ENCODE results near the gene CCPG1. TPM values are rescaled to one million over a fixed set of nuclear protein-coding genes. Genes with fewer than 3 reads are reported as not detected.
"Not testable (repeated sequence)": the region's sequence is repeated elsewhere in the genome, so short reads cannot be mapped to it uniquely, and the experiment has no call there.

CCPG1 gene
- total RNA-seq, 1 experiment from 2014 or later: 54.6 TPM

- Mint-ChIP-seq H3K4me1 (ENCODE audit: low read depth, unreplicated experiment) (no peaks in the 10 kb centered on the region), H3K9me3 (ENCODE audit: unreplicated experiment) (no peaks in the 10 kb centered on the region), H3K4me3 (ENCODE audit: unreplicated experiment) (no peak overlapping the region), H3K27ac (ENCODE audit: unreplicated experiment) (no peak overlapping the region), H3K36me3 (ENCODE audit: insufficient read depth, unreplicated experiment) (no peaks in the 10 kb centered on the region), H3K27me3 (ENCODE audit: insufficient read depth, unreplicated experiment) (no peaks in the 10 kb centered on the region)
- DNase-seq: no peak
- intact Hi-C loops (cut with micrococcal nuclease; ENCODE audit: unreplicated experiment): no loop called here
- no TSS peak for BruUV-seq (replicated peaks)
- H3K4me1 ChIP-seq: no peaks in the 10 kb centered on the region
- ChIA-PET CTCF (no interaction called here), POLR2A (no interaction called here)
- TF ChIP-seq CTCF (IDR thresholded peaks at IDR 0.05; ENCODE audit: insufficient read depth in 1 of 2, low read depth in 1 of 2, low read length in 1 of 2, severe bottlenecking in 1 of 2, unreplicated experiment in 1 of 2): no peak
- H3K9me3 ChIP-seq: no peaks in the 10 kb centered on the region
- H3K36me3 ChIP-seq (ENCODE audit: control insufficient read depth, insufficient read depth, low read length): no peaks in the 10 kb centered on the region
- no peaks in the 10 kb centered on the region for H3K27me3 ChIP-seq (replicated peaks; ENCODE audit: control insufficient read depth, insufficient read depth, low read length)
- H3K4me3 ChIP-seq (ENCODE audit: low read depth, low read length): no peak overlapping the region
Observed at GRCh38 chr15:55420171-55420866, 12.2 kb upstream of the CCPG1 start.

GRCh38 chr15:55417678-55418077, 9.5 kb upstream of the CCPG1 start:
- POLR2A ChIA-PET; H3K27ac Mint-ChIP-seq (ENCODE audit: unreplicated experiment); H3K4me1 Mint-ChIP-seq (ENCODE audit: low read depth, unreplicated experiment); H3K36me3 ChIP-seq (ENCODE audit: control insufficient read depth, insufficient read depth, low read length); H3K27me3 Mint-ChIP-seq (ENCODE audit: insufficient read depth, unreplicated experiment); H3K36me3 Mint-ChIP-seq (ENCODE audit: insufficient read depth, unreplicated experiment); H3K4me3 ChIP-seq (ENCODE audit: low read depth, low read length); H3K9me3 ChIP-seq; H3K4me1 ChIP-seq; BruUV-seq (replicated peaks); CTCF ChIA-PET; intact Hi-C loops (cut with micrococcal nuclease; ENCODE audit: unreplicated experiment); H3K9me3 Mint-ChIP-seq (ENCODE audit: unreplicated experiment); H3K4me3 Mint-ChIP-seq (ENCODE audit: unreplicated experiment); H3K27me3 ChIP-seq (replicated peaks; ENCODE audit: control insufficient read depth, insufficient read depth, low read length); DNase-seq: not testable (repeated sequence)

- peak overlapping the region; percentile 59 for H3K4me3 ChIP-seq (ENCODE audit: low read depth, low read length)
- not testable (repeated sequence) for DNase-seq; H3K36me3 ChIP-seq (ENCODE audit: control insufficient read depth, insufficient read depth, low read length); H3K36me3 Mint-ChIP-seq (ENCODE audit: insufficient read depth, unreplicated experiment); H3K27me3 ChIP-seq (replicated peaks; ENCODE audit: control insufficient read depth, insufficient read depth, low read length); H3K4me1 Mint-ChIP-seq (ENCODE audit: low read depth, unreplicated experiment); H3K4me1 ChIP-seq; BruUV-seq (replicated peaks); H3K9me3 Mint-ChIP-seq (ENCODE audit: unreplicated experiment); H3K9me3 ChIP-seq; H3K27me3 Mint-ChIP-seq (ENCODE audit: insufficient read depth, unreplicated experiment)
- CTCF ChIA-PET: interaction anchor here (0.6 to 2.0 kb wide), 7 partner anchors 10 to 50 kb away, joined by 3 to 14 read pairs (median 4); no protein-coding TSS in a partner anchor
- H3K4me3 Mint-ChIP-seq (ENCODE audit: unreplicated experiment): peak overlapping the region; percentile 91
- intact Hi-C loops (cut with micrococcal nuclease; ENCODE audit: unreplicated experiment): loop anchor here (1.0 to 2.0 kb wide), 3 partner anchors 26 to 90 kb away; partner anchors contain the start of genes PIGB and PIGBOS1
- H3K27ac Mint-ChIP-seq (ENCODE audit: unreplicated experiment): peak overlapping the region; percentile 85
- POLR2A ChIA-PET: interaction anchor here (1.2 to 1.4 kb wide), 2 partner anchors 50 to 90 kb away, joined by 4 to 8 read pairs; partner anchors contain the start of genes PIGB and PIGBOS1
Observed at GRCh38 chr15:55408976-55409375, 817 bp upstream of the CCPG1 start.

- no peak for DNase-seq
- TSS peak; percentile 66 for BruUV-seq (replicated peaks)
- Histone ChIP-seq H3K4me1 (peaks cover 16% of the 10 kb centered on the region), H3K9me3 (no peaks in the 10 kb centered on the region), H3K4me3 (ENCODE audit: low read depth, low read length) (peak overlapping the region; percentile 59), H3K36me3 (ENCODE audit: control insufficient read depth, insufficient read depth, low read length) (no peaks in the 10 kb centered on the region), H3K27me3 (replicated peaks; ENCODE audit: control insufficient read depth, insufficient read depth, low read length) (no peaks in the 10 kb centered on the region)
- H3K36me3 Mint-ChIP-seq (ENCODE audit: insufficient read depth, unreplicated experiment): peaks cover 10% of the 10 kb centered on the region
- H3K4me1 Mint-ChIP-seq (ENCODE audit: low read depth, unreplicated experiment): peaks cover 8% of the 10 kb centered on the region
- POLR2A ChIA-PET: interaction anchor here (0.6 to 1.4 kb wide), 4 partner anchors 49 to 200 kb away, joined by 3 to 8 read pairs (median 4); partner anchors contain the start of genes PIGB and PIGBOS1
- TF ChIP-seq CTCF (IDR thresholded peaks at IDR 0.05; ENCODE audit: insufficient read depth in 1 of 2, low read depth in 1 of 2, low read length in 1 of 2, severe bottlenecking in 1 of 2, unreplicated experiment in 1 of 2): no peak
- H3K9me3 Mint-ChIP-seq (ENCODE audit: unreplicated experiment): no peaks in the 10 kb centered on the region
- peak overlapping the region; percentile 85 for H3K27ac Mint-ChIP-seq (ENCODE audit: unreplicated experiment)
- CTCF ChIA-PET: interaction anchor here (1.0 to 2.0 kb wide), 5 partner anchors 12 to 49 kb away, joined by 3 to 14 read pairs (median 12); no protein-coding TSS in a partner anchor
- intact Hi-C loops (cut with micrococcal nuclease; ENCODE audit: unreplicated experiment): loop anchor here (1.0 to 2.0 kb wide), 3 partner anchors 28 to 88 kb away; partner anchors contain the start of genes PIGB and PIGBOS1
- H3K4me3 Mint-ChIP-seq (ENCODE audit: unreplicated experiment): peak overlapping the region; percentile 91
- H3K27me3 Mint-ChIP-seq (ENCODE audit: insufficient read depth, unreplicated experiment): no peaks in the 10 kb centered on the region
Observed at GRCh38 chr15:55407498-55408011, 604 bp downstream of the CCPG1 start.
